ENCODE data around the gene SNX27.
"Not testable (repeated sequence)": the region's sequence is repeated elsewhere in the genome, so short reads cannot be mapped to it uniquely, and the experiment has no call there.

SNX27 gene

GRCh38 chr1:151639466-151639865 is 27.6 kb downstream of the SNX27 start:
- DNase-seq (ENCODE audit: low spot score) = no peak

- DNase-seq (ENCODE audit: low spot score) = no peak
These were observed 29.4 kb downstream of the SNX27 start for GRCh38 chr1:151641229-151641628.

- not testable (repeated sequence) for DNase-seq (ENCODE audit: low spot score)
These were observed 31.2 kb downstream of the SNX27 start for GRCh38 chr1:151643085-151643484.

DNA sequence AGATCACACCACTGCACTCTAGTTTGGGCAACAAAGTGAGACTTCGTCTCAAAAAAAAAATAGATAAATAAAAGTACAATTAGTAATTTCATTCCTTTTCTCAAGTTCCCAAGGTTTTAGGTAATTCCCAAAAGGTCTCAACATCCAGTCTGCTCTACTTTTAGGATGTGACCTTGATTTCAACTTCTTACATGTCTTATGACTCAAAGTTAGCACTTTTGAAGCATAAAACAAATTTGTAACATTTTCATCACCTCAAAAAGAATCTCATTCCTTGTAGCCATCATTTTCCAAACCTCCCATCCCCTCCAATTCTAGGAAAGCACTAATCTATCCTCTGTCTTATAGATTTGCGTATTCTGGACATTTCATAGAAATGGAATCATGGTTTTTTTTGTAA is 32.2 kb downstream of the SNX27 start:
- no peak for DNase-seq (ENCODE audit: low spot score)

GRCh38 chr1:151653397-151653796 is 41.5 kb downstream of the SNX27 start:
- no peak for DNase-seq (ENCODE audit: low spot score)

- DNase-seq (ENCODE audit: low spot score) = peak; percentile 15
These were observed 43.5 kb downstream of the SNX27 start for GRCh38 chr1:151655371-151655770.

DNA sequence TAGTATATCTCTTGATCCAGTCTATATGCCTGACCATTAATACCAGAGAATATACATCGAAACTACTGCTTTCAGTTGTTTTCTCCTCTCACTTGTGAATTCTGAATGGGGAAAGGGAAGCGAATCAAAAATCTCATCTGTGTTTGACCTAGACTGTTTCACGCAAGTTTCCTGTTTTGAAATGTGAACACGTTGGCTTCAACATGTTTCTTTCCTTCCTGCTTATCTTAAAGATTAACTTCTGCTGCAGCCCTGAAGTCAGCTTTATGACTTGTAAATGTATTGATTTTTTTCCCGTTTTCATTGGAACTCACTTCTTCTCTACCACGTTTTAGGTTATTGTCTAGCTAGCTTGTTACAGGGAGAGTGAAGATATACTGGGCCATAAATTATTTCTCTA is 49.9 kb downstream of the SNX27 start:
- no peak for DNase-seq (ENCODE audit: low spot score)

GRCh38 chr1:151668090-151668489 is 56.2 kb downstream of the SNX27 start:
- DNase-seq (ENCODE audit: low spot score) = no peak

DNA sequence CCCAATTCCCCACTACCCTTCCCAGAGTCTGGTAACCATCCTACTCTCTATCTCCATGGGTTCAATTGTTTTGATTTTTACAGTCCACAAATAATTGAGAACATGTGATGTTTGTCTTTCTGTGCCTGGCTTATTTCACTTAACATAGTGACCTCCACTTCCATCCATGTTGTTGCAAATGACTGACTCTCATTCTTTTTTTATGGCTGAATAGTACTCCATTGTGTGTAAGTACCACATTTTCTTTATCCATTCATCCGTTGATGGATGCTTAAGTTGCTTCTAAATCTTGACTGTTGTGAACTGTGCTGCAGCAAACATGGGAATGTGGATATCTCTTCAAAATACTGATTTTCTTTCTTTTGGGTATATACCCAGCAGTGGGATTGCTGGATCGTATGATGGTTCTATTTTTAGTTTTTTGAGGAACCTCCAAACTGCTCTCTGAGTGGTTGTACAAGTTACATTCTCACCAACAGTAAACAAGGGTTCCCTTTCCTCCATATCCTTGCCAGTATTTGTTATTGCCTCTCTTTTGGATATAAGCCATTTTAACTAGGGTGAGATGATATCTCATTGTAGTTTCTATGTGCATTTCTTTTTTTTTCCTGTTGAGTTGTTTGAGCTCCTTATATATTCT is 58.3 kb downstream of the SNX27 start:
- not testable (repeated sequence) for DNase-seq (ENCODE audit: low spot score)

DNA sequence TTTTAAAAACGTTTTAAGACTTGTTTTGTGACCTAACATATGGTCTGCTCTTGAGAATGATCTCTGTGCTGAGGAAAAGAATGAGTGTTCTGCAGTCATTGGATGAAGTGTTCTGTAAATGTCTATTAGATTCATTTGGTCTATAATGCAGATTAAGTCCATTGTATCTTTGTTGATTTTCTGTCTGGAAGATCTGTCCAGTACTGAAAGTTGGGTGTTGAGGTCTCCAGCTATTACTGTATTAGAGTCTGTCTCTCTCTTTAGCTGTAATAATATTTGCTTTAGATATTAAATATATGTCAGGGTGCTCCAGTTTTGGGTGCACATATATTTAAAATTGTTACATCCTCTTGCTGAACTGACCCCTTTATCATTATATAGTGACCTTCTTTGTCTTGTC is 61.6 kb downstream of the SNX27 start:
- DNase-seq (ENCODE audit: low spot score) = no peak

GRCh38 chr1:151680391-151680790 is 68.5 kb downstream of the SNX27 start:
- DNase-seq (ENCODE audit: low spot score) = no peak

DNA sequence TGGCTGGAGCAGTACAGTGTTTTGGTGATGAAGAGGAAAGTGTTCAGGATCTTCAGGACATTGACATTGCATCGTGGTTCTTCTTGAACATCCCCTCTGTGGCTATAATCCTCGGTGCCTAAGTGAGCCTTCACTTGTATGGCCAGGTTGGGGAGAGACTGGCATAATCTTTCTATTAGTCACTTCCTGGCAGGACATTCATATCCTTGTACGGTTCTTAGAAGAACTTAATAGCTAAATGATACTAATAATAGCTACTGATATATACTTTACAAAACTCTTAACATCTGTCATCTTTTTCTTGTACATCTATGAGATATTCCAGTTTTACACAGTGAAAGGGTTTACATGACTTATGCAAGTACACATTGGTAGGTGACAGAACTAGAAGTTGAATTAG is 69.0 kb downstream of the SNX27 start:
- DNase-seq (ENCODE audit: low spot score) = no peak

DNA sequence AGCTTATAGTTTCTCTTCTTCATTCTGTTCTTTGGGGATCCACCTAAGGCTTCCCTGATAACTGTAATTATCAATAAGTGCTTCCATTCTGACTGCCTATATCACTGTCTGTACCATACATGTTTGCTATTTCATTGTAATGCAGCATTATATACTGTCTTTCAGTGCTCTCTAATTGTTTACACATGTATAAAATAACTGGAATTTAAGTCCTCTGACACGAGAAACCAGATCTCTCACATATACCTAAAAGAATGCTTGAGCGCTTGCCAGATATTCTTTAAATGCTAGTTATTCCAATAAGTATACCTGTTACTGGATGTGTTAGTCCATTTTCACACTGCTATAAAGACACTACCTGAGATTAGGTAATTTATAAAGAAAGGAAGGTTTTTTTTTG is 70.1 kb downstream of the SNX27 start:
- no peak for DNase-seq (ENCODE audit: low spot score)

- DNase-seq (ENCODE audit: low spot score) = not testable (repeated sequence)
These were observed 71.1 kb downstream of the SNX27 start for GRCh38 chr1:151682901-151683300.

DNA sequence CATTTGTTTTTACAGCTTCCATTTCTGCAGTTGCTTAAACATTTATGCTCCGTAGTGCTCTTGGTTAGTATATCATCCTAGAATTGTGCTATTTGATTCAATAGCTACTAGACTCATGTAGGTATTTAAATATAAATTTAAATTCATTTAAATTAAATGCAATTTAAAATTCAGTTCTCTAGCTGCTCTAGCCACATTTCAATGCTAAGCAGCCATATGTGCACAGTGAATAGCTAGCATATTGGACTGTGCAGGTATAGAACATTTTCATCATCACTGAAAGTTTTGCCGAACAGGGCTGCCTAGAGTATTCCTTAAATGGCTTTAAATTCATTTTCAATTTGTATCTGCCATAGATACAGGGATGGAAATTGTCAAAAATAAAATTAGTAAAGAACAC is 72.3 kb downstream of the SNX27 start:
- DNase-seq (ENCODE audit: low spot score) = no peak

DNA sequence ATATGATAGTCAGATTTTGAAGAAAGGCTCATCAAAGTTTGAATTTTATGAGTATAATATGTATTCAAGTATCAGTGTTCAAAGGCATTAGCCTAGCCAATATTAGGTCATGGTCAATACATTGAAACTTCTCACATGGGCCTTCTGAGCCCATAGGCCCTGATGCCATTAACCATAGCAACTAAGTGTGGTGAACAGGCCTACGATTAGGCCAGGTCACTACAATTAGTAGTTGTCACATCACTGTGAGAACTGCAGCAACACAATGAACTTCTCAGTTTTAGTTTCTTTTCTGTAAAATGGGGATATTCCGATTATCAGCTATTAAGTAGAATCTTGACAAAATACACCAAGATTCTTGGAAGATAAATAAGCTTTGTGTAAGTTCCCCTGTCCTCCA is 74.7 kb downstream of the SNX27 start:
- no peak for DNase-seq (ENCODE audit: low spot score)

GRCh38 chr1:151689494-151689893 is 77.6 kb downstream of the SNX27 start:
- DNase-seq (ENCODE audit: low spot score) = no peak

DNA sequence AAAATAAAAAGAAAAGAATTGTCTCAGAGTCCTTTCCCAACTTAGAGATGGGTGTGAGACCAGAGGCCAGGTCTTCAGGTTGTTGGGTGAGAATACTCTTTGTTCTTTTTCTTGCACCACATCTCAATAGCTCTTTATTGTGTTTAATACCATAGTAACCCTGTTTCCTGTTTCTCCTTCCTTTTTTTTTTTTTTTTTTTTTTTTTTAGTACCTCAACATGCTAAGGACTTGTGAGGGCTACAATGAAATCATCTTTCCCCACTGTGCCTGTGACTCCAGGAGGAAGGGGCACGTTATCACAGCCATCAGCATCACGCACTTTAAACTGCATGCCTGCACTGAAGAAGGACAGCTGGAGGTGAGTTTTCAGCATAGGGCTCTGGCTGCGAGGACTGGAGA is 80.4 kb downstream of the SNX27 start:
- DNase-seq (ENCODE audit: low spot score) = no peak

DNA sequence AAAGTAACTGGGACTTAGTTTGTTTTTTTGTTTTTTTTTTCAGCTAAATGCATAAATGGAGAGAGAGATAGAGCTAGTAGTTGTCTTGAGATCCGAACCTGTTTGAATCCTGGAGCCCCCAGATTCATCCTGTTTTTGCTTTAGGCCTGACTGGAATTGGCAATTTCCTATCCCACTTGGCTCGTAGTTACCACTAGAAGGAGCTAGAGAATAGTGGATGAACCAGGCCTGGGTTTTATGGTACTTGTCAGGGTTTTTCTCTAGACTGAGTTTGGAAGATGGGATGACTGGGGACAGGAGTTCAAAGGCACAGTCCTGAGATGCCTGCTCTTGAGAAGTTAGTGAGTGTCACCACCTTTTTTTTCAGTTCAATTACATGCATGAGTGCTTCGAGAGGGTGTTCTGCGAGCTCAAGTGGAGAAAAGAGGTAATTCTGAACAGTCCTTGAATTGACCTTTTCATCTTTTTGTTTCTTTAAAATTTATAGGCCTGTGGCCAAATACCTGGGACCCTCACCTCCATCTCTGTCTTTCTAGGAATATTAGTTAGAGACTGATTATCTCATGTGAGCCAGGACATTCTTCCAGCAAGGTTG is 81.3 kb downstream of the SNX27 start:
- DNase-seq (ENCODE audit: low spot score) = no peak

DNA sequence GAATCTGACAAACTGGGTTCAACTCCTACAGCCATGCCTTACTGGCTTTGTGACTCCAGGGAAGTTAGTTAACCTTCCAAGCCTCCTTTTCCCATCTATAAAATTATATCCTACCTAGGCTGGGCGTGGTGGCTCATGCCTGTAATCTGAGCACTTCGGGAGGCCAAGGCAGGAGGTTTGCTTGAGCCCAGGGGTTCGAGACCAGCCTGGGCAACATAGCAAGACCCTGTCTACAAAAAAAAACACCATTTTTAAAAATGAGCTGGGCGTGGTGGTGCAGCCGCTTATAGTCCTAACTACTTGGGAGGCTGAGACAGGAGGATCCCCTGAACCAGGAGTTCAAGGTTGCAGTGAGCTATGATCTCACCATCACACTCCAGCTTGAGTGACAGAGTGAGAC is 89.7 kb downstream of the SNX27 start:
- no peak for DNase-seq (ENCODE audit: low spot score)

- no peak for DNase-seq (ENCODE audit: low spot score)
These were observed 91.1 kb downstream of the SNX27 start for GRCh38 chr1:151702936-151703335.

GRCh38 chr1:151703813-151704212 is 92.0 kb downstream of the SNX27 start:
- DNase-seq (ENCODE audit: low spot score) = no peak

DNA sequence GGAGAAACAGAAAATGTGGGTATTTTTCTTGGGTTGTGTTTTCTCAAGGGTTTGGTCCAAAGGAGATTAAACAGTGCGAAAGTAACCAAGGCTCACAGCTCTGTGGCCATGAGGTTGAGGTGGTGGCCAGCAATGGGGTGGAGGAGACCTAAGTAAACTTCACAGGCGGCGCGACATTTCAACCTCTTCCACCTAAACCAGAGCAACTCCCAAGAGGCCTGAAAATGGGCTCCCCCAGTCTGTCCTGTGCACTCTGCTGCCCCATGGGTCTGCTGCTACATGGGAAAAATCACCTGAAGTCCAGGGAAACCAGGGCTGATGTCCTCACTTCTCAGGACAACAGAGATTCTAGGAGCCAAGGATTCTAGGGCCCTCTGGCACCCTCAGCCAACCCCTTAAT is 92.4 kb downstream of the SNX27 start:
- DNase-seq (ENCODE audit: low spot score) = no peak

DNA sequence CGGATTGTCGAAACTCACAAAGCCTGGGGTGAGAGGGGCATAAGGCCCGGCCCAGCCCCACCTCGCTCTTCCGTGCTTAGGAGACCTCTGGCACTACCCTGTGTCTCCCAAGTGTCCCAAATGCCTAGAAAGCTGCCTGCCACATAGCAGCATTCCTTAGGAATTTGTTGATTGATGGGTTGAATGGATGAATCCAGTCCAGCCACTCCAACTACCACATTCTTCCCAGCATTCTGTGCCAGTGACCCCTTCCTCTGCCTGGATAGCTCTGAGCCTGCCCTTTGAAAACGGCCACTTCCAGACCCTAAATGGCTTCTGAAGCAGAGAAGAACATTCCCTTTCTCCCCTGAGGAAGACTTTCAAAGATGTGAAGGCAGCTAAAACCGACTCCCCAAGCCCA is 93.3 kb downstream of the SNX27 start:
- DNase-seq (ENCODE audit: low spot score) = no peak
